PFSK-1 (cell line): ENCODE results near the gene VTI1A.

Experiments used
- POLR2AphosphoS5 ChIP-seq: IDR thresholded peaks from 2 replicates; pipeline ENCODE4 v1.6.1; 2012; ENCODE audit warnings: low read depth, mild to moderate bottlenecking, control low read depth, low read length, moderate library complexity
- SIN3A ChIP-seq: IDR thresholded peaks from 2 replicates; pipeline ENCODE4 v1.6.1; 2012; ENCODE audit warnings: mild to moderate bottlenecking, low read length, moderate library complexity, borderline replicate concordance; ENCODE audit not compliant: insufficient read depth
- TAF1 ChIP-seq: IDR thresholded peaks from 2 replicates; pipeline ENCODE4 v1.6.1; 2012; ENCODE audit warnings: low read length, control low read depth, borderline replicate concordance; ENCODE audit not compliant: insufficient read depth
- TF ChIP-seq, protein P1 (sequence below), 2 experiments: IDR thresholded peaks; 2 replicates each; pipeline versions ENCODE4 v1.6.1 to v1.8.0; 2011 to 2012; ENCODE audit warnings: low read depth in 2 of 2, low read length in 2 of 2, control low read depth in 1 of 2, inconsistent platforms in 1 of 2, mild to moderate bottlenecking in 1 of 2, moderate library complexity in 1 of 2; ENCODE audit not compliant: insufficient read depth in 1 of 2

DNA sequence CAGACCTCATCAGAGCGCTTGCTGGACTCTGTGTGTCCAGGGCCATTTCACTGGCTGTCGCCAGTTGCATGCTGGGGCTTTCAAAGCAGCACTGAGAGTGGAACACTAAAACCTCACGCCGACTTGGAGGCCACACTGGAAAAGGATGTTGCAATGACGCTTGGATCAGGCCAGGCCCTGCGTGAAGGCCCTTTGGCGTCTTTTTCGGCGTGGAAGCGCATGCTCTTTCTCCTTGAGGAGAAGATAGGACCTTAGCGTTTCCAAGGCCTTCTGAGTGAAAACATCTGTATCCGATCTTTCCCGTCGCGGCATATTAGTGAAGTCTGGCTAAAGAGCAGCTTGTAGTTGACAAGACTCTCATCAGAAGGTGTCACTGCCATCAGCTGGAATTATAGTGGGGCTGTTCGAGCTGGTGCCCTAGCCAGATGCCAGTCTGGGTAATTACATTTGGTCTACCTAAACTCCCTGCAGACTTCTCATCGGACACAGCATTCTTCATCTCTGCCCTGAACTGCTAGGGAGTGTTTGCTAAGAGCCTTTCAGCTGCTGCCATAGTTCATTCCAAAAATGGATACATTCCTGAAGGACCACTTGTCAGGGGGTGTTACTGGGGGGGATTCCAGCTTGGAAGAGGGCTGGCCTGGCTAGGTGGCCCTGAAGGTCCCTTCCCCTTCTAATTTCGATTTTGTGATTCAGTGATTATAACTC lies 335.3 kb downstream of the VTI1A start:
- TF ChIP-seq POLR2AphosphoS5, result no peak
- TF ChIP-seq, protein P1, sequence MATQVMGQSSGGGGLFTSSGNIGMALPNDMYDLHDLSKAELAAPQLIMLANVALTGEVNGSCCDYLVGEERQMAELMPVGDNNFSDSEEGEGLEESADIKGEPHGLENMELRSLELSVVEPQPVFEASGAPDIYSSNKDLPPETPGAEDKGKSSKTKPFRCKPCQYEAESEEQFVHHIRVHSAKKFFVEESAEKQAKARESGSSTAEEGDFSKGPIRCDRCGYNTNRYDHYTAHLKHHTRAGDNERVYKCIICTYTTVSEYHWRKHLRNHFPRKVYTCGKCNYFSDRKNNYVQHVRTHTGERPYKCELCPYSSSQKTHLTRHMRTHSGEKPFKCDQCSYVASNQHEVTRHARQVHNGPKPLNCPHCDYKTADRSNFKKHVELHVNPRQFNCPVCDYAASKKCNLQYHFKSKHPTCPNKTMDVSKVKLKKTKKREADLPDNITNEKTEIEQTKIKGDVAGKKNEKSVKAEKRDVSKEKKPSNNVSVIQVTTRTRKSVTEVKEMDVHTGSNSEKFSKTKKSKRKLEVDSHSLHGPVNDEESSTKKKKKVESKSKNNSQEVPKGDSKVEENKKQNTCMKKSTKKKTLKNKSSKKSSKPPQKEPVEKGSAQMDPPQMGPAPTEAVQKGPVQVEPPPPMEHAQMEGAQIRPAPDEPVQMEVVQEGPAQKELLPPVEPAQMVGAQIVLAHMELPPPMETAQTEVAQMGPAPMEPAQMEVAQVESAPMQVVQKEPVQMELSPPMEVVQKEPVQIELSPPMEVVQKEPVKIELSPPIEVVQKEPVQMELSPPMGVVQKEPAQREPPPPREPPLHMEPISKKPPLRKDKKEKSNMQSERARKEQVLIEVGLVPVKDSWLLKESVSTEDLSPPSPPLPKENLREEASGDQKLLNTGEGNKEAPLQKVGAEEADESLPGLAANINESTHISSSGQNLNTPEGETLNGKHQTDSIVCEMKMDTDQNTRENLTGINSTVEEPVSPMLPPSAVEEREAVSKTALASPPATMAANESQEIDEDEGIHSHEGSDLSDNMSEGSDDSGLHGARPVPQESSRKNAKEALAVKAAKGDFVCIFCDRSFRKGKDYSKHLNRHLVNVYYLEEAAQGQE (IDR thresholded peaks at IDR 0.05; ENCODE audit: insufficient read depth in 1 of 2, low read depth in 2 of 2, low read length in 2 of 2), result no peak
- TF ChIP-seq TAF1, result no peak
- no peak for TF ChIP-seq SIN3A
